Activated CD8-positive, alpha-beta memory T cell treated with anti-CD3 and anti-CD28 coated beads for 4 hours (primary cell): ENCODE results near the gene TTLL11.
"Not testable (repeated sequence)": the region's sequence is repeated elsewhere in the genome, so short reads cannot be mapped to it uniquely, and the experiment has no call there.

Experiments
- DNase-seq, 2 donors: peaks; one replicate each; pipeline ENCODE4 v3.0.0-alpha.2; 2020; ENCODE audit warnings: low read depth in 2 of 2

TTLL11 gene

GRCh38 chr9:122080986-122081385 is 12.1 kb downstream of the TTLL11 start:
- DNase-seq = no peak

GRCh38 chr9:122078557-122078956 is 14.6 kb downstream of the TTLL11 start:
- no peak for DNase-seq

- DNase-seq = no peak
These were observed 16.3 kb downstream of the TTLL11 start for GRCh38 chr9:122076773-122077172.

DNA sequence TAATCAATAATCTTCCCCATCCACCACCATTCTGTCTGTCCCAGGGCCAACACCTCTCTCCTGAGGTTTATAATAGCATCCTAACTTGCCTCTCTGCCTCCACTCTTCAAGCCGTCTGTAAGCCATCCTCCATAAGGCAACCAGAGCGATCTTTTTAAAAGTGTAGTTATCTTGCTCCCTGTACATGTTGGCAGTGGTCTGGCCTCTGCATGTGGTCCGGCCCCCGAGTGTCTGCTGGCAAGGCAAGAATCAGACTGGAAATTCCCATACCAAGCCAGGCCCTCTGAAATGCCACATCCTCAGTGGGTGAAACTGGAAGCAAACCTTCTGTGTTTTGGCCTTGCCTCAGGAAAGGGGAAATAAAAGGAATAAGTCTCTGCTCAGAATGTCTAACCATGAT is 17.0 kb downstream of the TTLL11 start:
- no peak for DNase-seq

GRCh38 chr9:122075135-122076030 is 17.7 kb downstream of the TTLL11 start:
- no peak for DNase-seq

DNA sequence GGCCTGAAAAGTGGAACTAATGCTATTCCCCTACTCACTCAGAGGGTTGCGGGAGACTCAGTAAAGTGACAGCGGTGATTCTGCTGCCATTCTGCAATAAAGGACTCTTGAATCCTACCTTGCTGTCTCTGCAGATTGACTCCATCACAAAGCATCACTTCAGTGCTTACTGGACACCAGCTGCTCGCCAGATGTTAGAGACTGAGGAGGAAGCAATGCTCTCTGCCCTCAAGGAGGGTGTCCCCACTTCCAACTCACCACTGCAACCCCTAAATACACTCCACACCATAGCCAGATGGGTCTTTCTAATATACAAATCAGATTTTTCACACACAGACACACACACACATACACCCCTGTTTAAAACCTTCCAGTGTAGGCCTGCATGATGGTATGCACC is 21.4 kb downstream of the TTLL11 start:
- DNase-seq = no peak

- DNase-seq = no peak
These were observed 22.2 kb downstream of the TTLL11 start for GRCh38 chr9:122070728-122071515.

- not testable (repeated sequence) for DNase-seq
These were observed 26.4 kb downstream of the TTLL11 start for GRCh38 chr9:122066680-122067079.

- no peak for DNase-seq
These were observed 27.0 kb downstream of the TTLL11 start for GRCh38 chr9:122065923-122066629.

GRCh38 chr9:122060481-122060880 is 32.6 kb downstream of the TTLL11 start:
- no peak for DNase-seq

GRCh38 chr9:122059955-122060324 is 33.2 kb downstream of the TTLL11 start:
- DNase-seq = no peak

DNA sequence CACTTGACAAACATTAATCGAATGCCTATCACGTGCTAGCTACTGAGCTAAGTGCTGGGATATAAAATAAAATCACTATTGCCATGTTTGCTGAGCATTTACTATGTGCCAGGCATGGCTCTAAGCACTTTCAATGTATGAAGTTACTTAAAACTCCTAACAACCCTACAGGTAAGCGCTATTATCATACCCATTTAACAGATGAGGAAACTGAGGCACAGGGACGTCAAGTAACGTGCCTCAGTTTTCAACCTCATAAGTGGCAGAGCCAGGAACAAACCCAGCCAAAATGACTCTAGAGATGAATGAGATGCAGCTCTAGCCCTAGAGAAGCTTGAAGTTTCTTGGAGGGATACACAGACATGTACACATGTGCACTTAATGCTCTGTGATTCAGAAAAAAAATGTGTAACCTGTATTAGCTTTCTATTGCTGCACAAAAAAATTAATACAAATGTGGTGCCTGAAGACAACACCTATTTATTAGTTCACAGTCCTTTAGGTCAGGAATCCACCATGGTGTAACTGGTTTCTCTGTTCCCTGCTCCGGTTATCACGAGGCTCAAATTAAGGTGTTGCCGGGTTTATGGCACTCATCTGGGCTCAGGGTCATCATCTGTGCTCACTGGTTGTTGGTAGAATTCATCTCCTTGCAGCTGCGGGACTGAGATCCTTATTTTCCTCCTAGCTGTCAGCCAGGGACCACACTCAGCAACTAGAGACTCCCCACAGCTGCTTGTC is 33.7 kb downstream of the TTLL11 start:
- no peak for DNase-seq

DNA sequence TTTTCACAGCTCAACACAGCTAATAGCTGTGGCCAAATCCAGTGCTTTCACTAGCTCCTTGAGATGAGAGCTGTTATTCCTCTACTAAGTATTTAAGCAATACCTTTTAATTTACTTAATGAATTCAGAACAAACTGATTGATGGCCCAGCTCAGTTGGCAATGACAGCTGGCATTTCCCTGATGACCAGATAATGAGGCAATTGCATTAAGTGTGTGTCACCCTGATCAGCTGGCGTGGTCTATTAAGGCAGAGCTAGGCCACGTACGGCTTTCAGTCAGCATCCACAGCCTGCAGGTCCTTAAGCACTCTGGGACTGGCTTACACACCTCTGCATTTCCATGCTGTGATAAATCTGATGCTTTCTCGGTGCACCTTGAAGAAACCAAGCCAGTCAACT is 34.4 kb downstream of the TTLL11 start:
- DNase-seq = no peak

GRCh38 chr9:122058051-122058450 is 35.1 kb downstream of the TTLL11 start:
- DNase-seq = no peak

GRCh38 chr9:122057211-122057610 is 35.9 kb downstream of the TTLL11 start:
- DNase-seq = no peak

DNA sequence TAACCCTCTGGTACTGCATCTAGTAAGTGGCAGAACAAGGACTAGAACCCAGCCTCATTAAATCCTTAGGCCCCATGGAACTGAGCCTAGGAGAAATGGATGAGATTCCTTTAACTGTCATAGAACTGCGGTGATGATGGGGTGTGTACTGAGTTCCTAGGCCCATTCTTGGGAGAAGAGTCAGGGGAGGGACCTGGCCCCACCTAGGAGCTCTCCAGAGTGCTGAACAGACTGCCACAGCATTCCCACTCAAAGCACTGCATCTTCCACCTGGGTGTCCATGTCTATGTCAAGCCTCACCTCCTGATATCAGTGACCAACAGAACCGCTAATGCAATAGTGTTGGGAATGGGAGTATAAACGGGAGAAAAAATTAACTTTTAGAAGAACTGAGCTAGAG is 36.6 kb downstream of the TTLL11 start:
- no peak for DNase-seq

DNA sequence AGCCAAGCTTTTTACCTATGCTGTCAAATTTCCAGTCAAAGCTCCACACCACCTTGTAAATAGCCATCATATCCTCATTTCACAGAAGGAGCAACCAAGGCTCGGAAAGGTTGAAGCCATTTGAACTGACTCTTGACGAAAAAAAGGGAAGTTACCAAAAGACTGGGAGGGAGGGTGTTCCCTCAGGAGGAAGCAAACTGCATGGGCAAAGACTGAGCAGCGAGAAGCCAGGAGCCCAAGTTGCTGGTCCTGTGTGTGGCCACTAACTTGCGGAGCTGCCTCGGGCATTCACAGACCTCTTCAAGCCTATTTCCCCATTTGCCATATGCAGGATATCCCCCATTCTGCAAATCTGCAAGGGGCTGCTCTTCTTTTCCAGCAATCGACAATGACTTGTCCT is 37.4 kb downstream of the TTLL11 start:
- no peak for DNase-seq

GRCh38 chr9:122053567-122054350 is 39.3 kb downstream of the TTLL11 start:
- DNase-seq = no peak

- no peak for DNase-seq
These were observed 40.0 kb downstream of the TTLL11 start for GRCh38 chr9:122053064-122053463.

- DNase-seq = no peak
These were observed 41.5 kb downstream of the TTLL11 start for GRCh38 chr9:122051351-122052321.
